OCI-LY7 (cell line): Measurements from ENCODE around the gene SPIC. TPM values are rescaled to one million over a fixed set of nuclear protein-coding genes. Genes with fewer than 3 reads are reported as not detected.

Experiments used
- Bru-seq: library from RNA; stranded (reverse); fragments of 400-500 nt; gene quantifications from one replicate; lab custom pipeline; 2021; lab: Mats Ljungman, UMichigan
- BruChase-seq, 2 experiments: library from RNA; stranded (reverse); fragments of 400-500 nt; gene quantifications; one replicate each; lab custom pipeline; 2021; lab: Mats Ljungman, UMichigan
- BruUV-seq: library from RNA; stranded (reverse); fragments of 400-500 nt; replicated peaks from 2 replicates; lab custom pipeline; 2021; lab: Mats Ljungman, UMichigan
- CTCF ChIA-PET: fragments of 300-600 bp; sonication (Branson Sonifier 250); formaldehyde crosslinking; loops from one replicate; lab custom pipeline; 2022; ENCODE audit warnings: antibody characterized with exemption; ENCODE audit not compliant: unreplicated experiment; lab: Charles Lee
- POLR2A ChIA-PET: fragments of 300-600 bp; sonication (Branson Sonifier 250); formaldehyde crosslinking; loops from one replicate; lab custom pipeline; 2022; ENCODE audit warnings: antibody characterized with exemption; lab: Charles Lee
- DNase-seq: peaks from one replicate; pipeline ENCODE4 v3.0.0-alpha.2; 2015; ENCODE audit warnings: low spot score
- H2AFZ ChIP-seq: fragments of 200-600 bp; sonication (generic), shearing (Covaris generic); 2 replicates; pipeline ENCODE4 v1.6.1; 2014; ENCODE audit warnings: mild to moderate bottlenecking, antibody characterized with exemption, low read length, moderate library complexity
- H3K27ac ChIP-seq: fragments of 200-600 bp; sonication (generic); 2 replicates; pipeline ENCODE4 v1.5.1; 2014; ENCODE audit warnings: mixed run types, low read depth, mild to moderate bottlenecking, moderate library complexity, low read length, inconsistent platforms; ENCODE audit not compliant: poor library complexity, severe bottlenecking
- H3K36me3 ChIP-seq: fragments of 200-600 bp; sonication (generic); 2 replicates; pipeline ENCODE4 v1.6.1; 2014; ENCODE audit warnings: mild to moderate bottlenecking, antibody characterized with exemption, low read length, moderate library complexity, mixed read lengths; ENCODE audit not compliant: insufficient read depth
- H3K4me1 ChIP-seq: fragments of 200-600 bp; sonication (generic); 2 replicates; pipeline ENCODE4 v1.5.1; 2014; ENCODE audit warnings: mild to moderate bottlenecking, low read length; ENCODE audit not compliant: insufficient read depth, poor library complexity, severe bottlenecking
- H3K4me2 ChIP-seq: fragments of 200-600 bp; sonication (generic); 2 replicates; pipeline ENCODE4 v1.6.1; 2014; ENCODE audit warnings: mild to moderate bottlenecking, low read length
- H3K4me3 ChIP-seq: fragments of 200-600 bp; sonication (generic); 2 replicates; pipeline ENCODE4 v1.5.1; 2014; ENCODE audit warnings: mild to moderate bottlenecking, low read depth, low read length; ENCODE audit not compliant: poor library complexity, severe bottlenecking
- H3K79me2 ChIP-seq: fragments of 200-600 bp; sonication (generic); 2 replicates; pipeline ENCODE4 v1.6.1; 2016; ENCODE audit warnings: low read depth, mild to moderate bottlenecking, low read length, moderate library complexity, mixed read lengths; ENCODE audit not compliant: insufficient read depth
- H3K9me2 ChIP-seq: fragments of 200-600 bp; sonication (generic); 2 replicates; pipeline ENCODE4 v1.6.1; 2016; ENCODE audit warnings: mild to moderate bottlenecking, low read length, mixed read lengths; ENCODE audit not compliant: insufficient read depth
- H3K9me3 ChIP-seq: fragments of 200-600 bp; sonication (generic); 2 replicates; pipeline ENCODE4 v1.6.1; 2014; ENCODE audit warnings: mild to moderate bottlenecking, mixed run types, low read length, mixed read lengths
- H4K20me1 ChIP-seq: fragments of 200-600 bp; sonication (generic); 2 replicates; pipeline ENCODE4 v1.6.1; 2014; ENCODE audit warnings: mild to moderate bottlenecking, antibody characterized with exemption, low read length, moderate library complexity, mixed read lengths; ENCODE audit not compliant: insufficient read depth
- EZH2phosphoT487 ChIP-seq: fragments of 200-600 bp; sonication (generic); IDR thresholded peaks from 2 replicates; pipeline ENCODE4 v1.6.1; 2018; ENCODE audit warnings: low read depth, borderline replicate concordance, mild to moderate bottlenecking, mixed run types, antibody characterized with exemption, low read length, moderate library complexity, mixed read lengths
- intact Hi-C: fragments of 100-400 bp; cut with micrococcal nuclease; formaldehyde crosslinking; loops from one replicate; pipeline ENCODE4 v1.10.0; 2022; ENCODE audit not compliant: unreplicated experiment
- long read RNA-seq: library from polyadenylated mRNA; stranded (forward); transcript quantifications from one replicate; pipeline ENCODE4 v2.0.0, GENCODE V29; 2022
- total RNA-seq, 2 experiments: library from RNA; depleted of rRNA in 1 of 2; stranded (reverse); fragments of >200 nt in 1 of 2; shearing (Covaris generic) in 1 of 2; gene quantifications; 2 replicates each; pipeline ENCODE4 v1.2.3, GENCODE V29; 2014 to 2022
- TF ChIP-seq, protein P1 (sequence below): fragments of 200-600 bp; sonication (generic); conservative IDR thresholded peaks from 2 replicates; pipeline ENCODE4 v1.5.1; 2014; ENCODE audit warnings: mild to moderate bottlenecking, antibody characterized with exemption, low read length, moderate library complexity, mixed read lengths

The SPIC gene
- total RNA-seq (2014; rRNA removed; shearing (Covaris generic)), result not detected in 2 replicates
- not detected in 2 replicates for total RNA-seq (2022)
- Bru-seq, nascent RNA, result not detected
- BruChase-seq, experiment 1, labeled RNA remaining after a 6-hour chase, result not detected
- not detected for BruChase-seq, experiment 2, labeled RNA remaining after a 2-hour chase
- long read RNA-seq, result 0 reads

DNA sequence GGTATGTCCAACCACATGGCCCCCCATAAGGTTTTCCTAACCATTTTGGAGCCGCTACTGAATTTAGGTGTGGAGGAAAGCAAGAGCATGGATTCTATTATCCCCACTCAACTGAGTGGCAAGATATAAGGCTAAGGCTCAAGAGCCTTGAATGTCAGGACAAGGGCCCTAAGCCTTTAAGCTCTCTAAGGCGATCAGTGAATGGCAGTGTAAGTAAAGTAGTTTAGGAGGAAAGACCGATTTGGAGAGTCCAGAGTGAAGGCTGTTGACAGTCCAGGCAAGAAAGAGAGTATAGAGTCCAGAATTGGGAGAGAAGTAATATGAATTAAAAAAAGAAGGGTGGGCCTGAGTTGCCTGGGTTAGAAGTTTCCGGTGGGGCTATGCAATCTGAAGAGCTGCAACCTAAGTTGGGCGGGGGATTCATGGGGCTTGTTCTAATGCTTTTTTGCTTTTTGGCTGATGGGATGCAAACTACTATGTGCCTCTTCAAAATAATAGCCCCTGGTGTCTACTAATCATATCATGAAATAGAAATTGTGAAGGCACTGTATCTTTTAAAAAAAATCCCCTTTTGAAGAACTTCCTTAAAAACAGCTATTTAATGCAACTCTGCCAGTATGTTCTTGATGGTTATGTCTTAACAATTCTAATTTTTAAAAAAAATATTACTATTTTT lies at the start of gene SPIC:
Gene SPIC, plus strand, starts transcription at position 626 of the 676 bp plus-strand sequence. CDS start 1,569 bp downstream, outside the sequence.
- Histone ChIP-seq H3K9me2 (no peaks in the 10 kb centered on the region), H3K36me3 (no peaks in the 10 kb centered on the region), H4K20me1 (no peaks in the 10 kb centered on the region), H2AFZ (no peak within 1 kb of the TSS), H3K9me3 (no peaks in the 10 kb centered on the region), H3K79me2 (no peaks in the 10 kb centered on the region), H3K27ac (no peak within 1 kb of the TSS), H3K4me2 (no peak within 1 kb of the TSS), H3K4me1 (peaks cover 3% of the 10 kb centered on the region), H3K4me3 (no peak within 1 kb of the TSS)
- no TSS peak for BruUV-seq
- intact Hi-C loops, result no loop called here
- ChIA-PET POLR2A (interaction anchor here (0.7 kb wide), 1 partner anchor 318 kb away, joined by 3 read pairs; no protein-coding TSS in a partner anchor), CTCF (no interaction called here)
- DNase-seq, result no peak
- TF ChIP-seq, protein P1, sequence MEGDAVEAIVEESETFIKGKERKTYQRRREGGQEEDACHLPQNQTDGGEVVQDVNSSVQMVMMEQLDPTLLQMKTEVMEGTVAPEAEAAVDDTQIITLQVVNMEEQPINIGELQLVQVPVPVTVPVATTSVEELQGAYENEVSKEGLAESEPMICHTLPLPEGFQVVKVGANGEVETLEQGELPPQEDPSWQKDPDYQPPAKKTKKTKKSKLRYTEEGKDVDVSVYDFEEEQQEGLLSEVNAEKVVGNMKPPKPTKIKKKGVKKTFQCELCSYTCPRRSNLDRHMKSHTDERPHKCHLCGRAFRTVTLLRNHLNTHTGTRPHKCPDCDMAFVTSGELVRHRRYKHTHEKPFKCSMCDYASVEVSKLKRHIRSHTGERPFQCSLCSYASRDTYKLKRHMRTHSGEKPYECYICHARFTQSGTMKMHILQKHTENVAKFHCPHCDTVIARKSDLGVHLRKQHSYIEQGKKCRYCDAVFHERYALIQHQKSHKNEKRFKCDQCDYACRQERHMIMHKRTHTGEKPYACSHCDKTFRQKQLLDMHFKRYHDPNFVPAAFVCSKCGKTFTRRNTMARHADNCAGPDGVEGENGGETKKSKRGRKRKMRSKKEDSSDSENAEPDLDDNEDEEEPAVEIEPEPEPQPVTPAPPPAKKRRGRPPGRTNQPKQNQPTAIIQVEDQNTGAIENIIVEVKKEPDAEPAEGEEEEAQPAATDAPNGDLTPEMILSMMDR, result no peak
- no peak for TF ChIP-seq EZH2phosphoT487

DNA sequence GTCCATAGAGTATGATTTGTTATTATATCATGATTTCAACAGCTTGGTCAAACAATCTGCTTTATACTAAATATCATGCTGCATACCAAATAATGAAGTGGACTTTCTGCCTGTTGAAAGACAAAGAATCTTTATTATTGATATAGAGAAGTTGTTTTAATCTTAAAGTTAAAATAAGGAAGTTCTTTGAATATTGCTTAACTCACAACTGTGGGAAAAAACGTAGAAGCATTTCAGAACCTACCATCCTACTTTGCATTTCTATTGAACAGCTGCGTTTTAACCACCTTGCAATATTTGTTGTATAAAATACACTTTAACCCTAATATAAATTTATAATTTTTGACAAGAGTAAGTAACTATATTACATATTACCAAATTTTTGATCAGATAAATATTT lies 44.7 kb upstream of the SPIC start:
- no peaks in the 10 kb centered on the region for H3K9me2 ChIP-seq

More for the DNA sequence above, 44.7 kb upstream of the SPIC start:
- DNase-seq, result no peak
- Histone ChIP-seq H3K4me2 (no peak overlapping the region), H3K4me3 (no peak overlapping the region), H3K9me3 (no peaks in the 10 kb centered on the region), H2AFZ (no peak overlapping the region), H3K4me1 (no peaks in the 10 kb centered on the region), H3K79me2 (no peaks in the 10 kb centered on the region), H4K20me1 (no peaks in the 10 kb centered on the region), H3K36me3 (no peaks in the 10 kb centered on the region), H3K27ac (no peak overlapping the region)
- ChIA-PET POLR2A (interaction anchor here (0.7 to 0.8 kb wide), 2 partner anchors 11 to 14 kb away, joined by 3 read pairs; no protein-coding TSS in a partner anchor), CTCF (no interaction called here)
- intact Hi-C loops, result no loop called here
- BruUV-seq, result no TSS peak
- TF ChIP-seq, protein P1, result no peak
- no peak for TF ChIP-seq EZH2phosphoT487
